Smooth muscle cell of the brain vasculature (primary cell): ENCODE data around the gene HLA-DQB2.
"Not testable (repeated sequence)": the region's sequence is repeated elsewhere in the genome, so short reads cannot be mapped to it uniquely, and the experiment has no call there.

Source experiments
- DNase-seq: peaks from one replicate; pipeline ENCODE4 v3.0.0-alpha.2; 2012; ENCODE audit warnings: low read depth, low spot score

The HLA-DQB2 gene

GRCh38 chr6:32763421-32763820 lies at the start of gene HLA-DQB2:
TSS of gene HLA-DQB2 (minus strand) at chr6:32763532. CDS start at chr6:32763470, 62 bp downstream.
- no peak for DNase-seq

- DNase-seq, result no peak
Measured at GRCh38 chr6:32809171-32809570, 45.8 kb upstream of the HLA-DQB2 start.

- DNase-seq, result no peak
Measured at GRCh38 chr6:32807020-32807580, 43.8 kb upstream of the HLA-DQB2 start.

- not testable (repeated sequence) for DNase-seq
Measured at GRCh38 chr6:32805404-32805803, 42.1 kb upstream of the HLA-DQB2 start.

- no peak for DNase-seq
Measured at GRCh38 chr6:32803416-32803815, 40.1 kb upstream of the HLA-DQB2 start.

- DNase-seq, result no peak
Measured at GRCh38 chr6:32799740-32800139, 36.4 kb upstream of the HLA-DQB2 start.

- DNase-seq, result no peak
Measured at GRCh38 chr6:32799168-32799567, 35.8 kb upstream of the HLA-DQB2 start.

- DNase-seq, result peak; percentile 35
Measured at GRCh38 chr6:32796848-32797776, 33.8 kb upstream of the HLA-DQB2 start.

GRCh38 chr6:32794510-32794909 lies 31.2 kb upstream of the HLA-DQB2 start:
- no peak for DNase-seq

GRCh38 chr6:32792901-32793435 lies 29.6 kb upstream of the HLA-DQB2 start:
- no peak for DNase-seq

GRCh38 chr6:32790306-32790705 lies 27.0 kb upstream of the HLA-DQB2 start:
- DNase-seq, result no peak

GRCh38 chr6:32785781-32786533 lies 22.6 kb upstream of the HLA-DQB2 start:
- peak; percentile 15 for DNase-seq

GRCh38 chr6:32782923-32783322 lies 19.6 kb upstream of the HLA-DQB2 start:
- DNase-seq, result not testable (repeated sequence)

- no peak for DNase-seq
Measured at GRCh38 chr6:32779036-32779435, 15.7 kb upstream of the HLA-DQB2 start.

GRCh38 chr6:32775071-32775470 lies 11.7 kb upstream of the HLA-DQB2 start:
- DNase-seq, result no peak

GRCh38 chr6:32774426-32774825 lies 11.1 kb upstream of the HLA-DQB2 start:
- no peak for DNase-seq

- DNase-seq, result no peak
Measured at GRCh38 chr6:32772656-32773055, 9.3 kb upstream of the HLA-DQB2 start.

- no peak for DNase-seq
Measured at GRCh38 chr6:32764048-32764447, 716 bp upstream of the HLA-DQB2 start.

- no peak for DNase-seq
Measured at GRCh38 chr6:32761548-32761947, 1.8 kb downstream of the HLA-DQB2 start.

GRCh38 chr6:32761072-32761471 lies 2.3 kb downstream of the HLA-DQB2 start:
- no peak for DNase-seq

GRCh38 chr6:32759669-32760068 lies 3.7 kb downstream of the HLA-DQB2 start:
- DNase-seq, result no peak

- no peak for DNase-seq
Measured at GRCh38 chr6:32752580-32752979, 10.8 kb downstream of the HLA-DQB2 start.
